Measurements from ENCODE around the gene RELB. TPM values are rescaled to one million over a fixed set of nuclear protein-coding genes. Genes with fewer than 3 reads are reported as not detected.

The RELB gene
- total and polyA plus RNA-seq, 9 of the 15 experiments (the other 6 are each of a cell fraction or from before 2014, with no cell fraction given): 0.15 to 1.1 (median 0.28) TPM; not detected in 2

DNA sequence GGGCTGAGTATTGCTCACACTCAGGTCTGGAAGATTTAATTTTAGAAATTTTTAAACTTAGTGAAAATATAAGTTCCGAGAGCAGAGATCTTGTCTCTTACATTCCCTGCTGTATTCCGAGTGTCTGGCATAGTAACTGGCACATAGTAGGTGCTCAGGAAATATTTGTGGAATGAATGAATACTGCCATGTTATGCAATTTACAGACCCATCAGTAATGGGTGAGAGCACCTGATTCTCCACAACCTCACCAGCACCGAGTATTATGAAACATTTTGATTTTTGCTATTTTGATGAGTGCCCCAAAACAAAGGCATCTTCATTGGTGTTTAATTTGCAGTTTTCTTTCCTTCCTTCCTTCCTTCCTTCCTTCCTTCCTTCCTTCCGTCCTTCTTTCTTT, 21.8 kb downstream of the RELB start:
- no peak for DNase-seq (ENCODE audit: extremely low read depth in 1 of 4, low spot score in 3 of 4)
- intact Hi-C loops (cut with micrococcal nuclease): no loop called here
- Histone ChIP-seq H3K36me3 (ENCODE audit: control insufficient read depth, insufficient read depth, low read length) (no peaks in the 10 kb centered on the region), H3K4me3 (no peak overlapping the region), H3K79me2 (ENCODE audit: control insufficient read depth, insufficient read depth, low read length) (no peaks in the 10 kb centered on the region), H2AFZ (ENCODE audit: low read depth, low read length) (no peak overlapping the region), H3K9ac (ENCODE audit: insufficient read depth in 1 of 2, low read depth in 2 of 2, low read length in 2 of 2) (no peak overlapping the region), H3K9me1 (ENCODE audit: control insufficient read depth, insufficient read depth, low read length) (no peaks in the 10 kb centered on the region), H3K27ac (ENCODE audit: extremely low read depth, low read depth, low read length) (no peak overlapping the region), H3K27me3 (ENCODE audit: control insufficient read depth in 2 of 2, insufficient read depth in 2 of 2, low read length in 2 of 2) (no peaks in the 10 kb centered on the region; a peak in 1 of 5 replicates), H4K20me1 (replicated peaks; ENCODE audit: control insufficient read depth, insufficient read depth, low read length) (no peaks in the 10 kb centered on the region), H3K4me1 (replicated peaks in 1 of 2; ENCODE audit: control insufficient read depth in 2 of 2, insufficient read depth in 2 of 2, low read length in 2 of 2) (peaks cover 0 to 5% of the 10 kb centered on the region in 2 experiments; a peak in 2 of 5 replicates), H3K4me2 (ENCODE audit: insufficient read depth, low read length) (no peak overlapping the region), H3K9me3 (replicated peaks; ENCODE audit: control insufficient read depth, insufficient read depth, low read depth, low read length) (no peaks in the 10 kb centered on the region)
- ChIA-PET POLR2A (no interaction called here), CTCF (ENCODE audit: low intra/inter-chr PET ratio) (no interaction called here)
- whole genome bisulfite sequencing (ENCODE audit: insufficient coverage, low coverage, missing lambda C conversion rate): 62% methylated on average over 3 of the region's 4 CpGs
- BruUV-seq (replicated peaks): no TSS peak
- no peak for ATAC-seq
- TF ChIP-seq ZKSCAN1 (IDR thresholded peaks at IDR 0.05; ENCODE audit: low read depth, low read length): peak; percentile 91
- TF ChIP-seq RBM25 (IDR thresholded peaks at IDR 0.05; ENCODE audit: low read depth, low read length, severe bottlenecking): peak; percentile 97
- no peak for TF ChIP-seq HNRNPUL1 (IDR thresholded peaks at IDR 0.05; ENCODE audit: low read length)
- in situ Hi-C loops (cut with MboI): no loop called here
- FAIRE-seq: peak; percentile 26

- WGBS (ENCODE audit: insufficient coverage, low coverage, missing lambda C conversion rate): 48% methylated on average over 7 of the region's 9 CpGs
- no peak for TF ChIP-seq NFIC (IDR thresholded peaks at IDR 0.05)
- no peak for TF ChIP-seq XRCC4 (IDR thresholded peaks at IDR 0.05; ENCODE audit: extremely low read depth, insufficient read depth, insufficient read length)
- no peak for TF ChIP-seq MTA2 (IDR thresholded peaks at IDR 0.05; ENCODE audit: low read depth)
- no peak for TF ChIP-seq PURB (CRISPR knock-in tag; IDR thresholded peaks at IDR 0.05; ENCODE audit: low read depth)
- no peak for TF ChIP-seq ATF4 (CRISPR knock-in tag; IDR thresholded peaks at IDR 0.05)
- TF ChIP-seq ZNF696 (CRISPR knock-in tag; conservative IDR thresholded peaks at IDR 0.05): no peak
- TF ChIP-seq EP300 (IDR thresholded peaks at IDR 0.05; ENCODE audit: low read length): no peak
- TF ChIP-seq SP2 (IDR thresholded peaks at IDR 0.05; ENCODE audit: extremely low read depth, low read depth, low read length, poor library complexity, severe bottlenecking): no peak
- TF ChIP-seq TCF3 (CRISPR knock-in tag; IDR thresholded peaks at IDR 0.05): no peak
- TF ChIP-seq NFIX (CRISPR knock-in tag; IDR thresholded peaks at IDR 0.05; ENCODE audit: low read depth): no peak
- no peak for TF ChIP-seq CREB1 (IDR thresholded peaks at IDR 0.05)
- no peak for TF ChIP-seq CREB1 (CRISPR knock-in tag; IDR thresholded peaks at IDR 0.05)
- intact Hi-C loops (cut with micrococcal nuclease): no loop called here
- POLR2A ChIA-PET: no interaction called here
- no TSS peak for BruUV-seq (replicated peaks)
- ATAC-seq (no peak), FAIRE-seq (no peak), DNase-seq (ENCODE audit: extremely low read depth in 1 of 4, low spot score in 3 of 4) (no peak)
- no peaks in the 10 kb centered on the region for H4K20me1 ChIP-seq (replicated peaks; ENCODE audit: control insufficient read depth, insufficient read depth, low read length)
- H3K27me3 ChIP-seq (ENCODE audit: control insufficient read depth in 2 of 2, insufficient read depth in 2 of 2, low read length in 2 of 2): no peaks in the 10 kb centered on the region; a peak in 1 of 5 replicates
- H3K79me2 ChIP-seq (ENCODE audit: control insufficient read depth, insufficient read depth, low read length): no peaks in the 10 kb centered on the region
- H2AFZ ChIP-seq (ENCODE audit: low read depth, low read length): no peak overlapping the region
- peak overlapping the region in 1 of 2 experiments; percentile 35; a peak in 1 of 4 replicates for H3K9ac ChIP-seq (ENCODE audit: insufficient read depth in 1 of 2, low read depth in 2 of 2, low read length in 2 of 2)
- H3K9me1 ChIP-seq (ENCODE audit: control insufficient read depth, insufficient read depth, low read length): no peaks in the 10 kb centered on the region
- no peak overlapping the region for H3K4me3 ChIP-seq
- H3K36me3 ChIP-seq (ENCODE audit: control insufficient read depth, insufficient read depth, low read length): no peaks in the 10 kb centered on the region
- H3K4me2 ChIP-seq (ENCODE audit: insufficient read depth, low read length): no peak overlapping the region
- no peak overlapping the region for H3K27ac ChIP-seq (ENCODE audit: extremely low read depth, low read depth, low read length)
- no peaks in the 10 kb centered on the region for H3K9me3 ChIP-seq (replicated peaks; ENCODE audit: control insufficient read depth, insufficient read depth, low read depth, low read length)
- CTCF ChIA-PET (ENCODE audit: low intra/inter-chr PET ratio): no interaction called here
- in situ Hi-C loops (cut with MboI): no loop called here
- H3K4me1 ChIP-seq (replicated peaks in 1 of 2; ENCODE audit: control insufficient read depth in 2 of 2, insufficient read depth in 2 of 2, low read length in 2 of 2): peaks cover 0 to 10% of the 10 kb centered on the region in 2 experiments; a peak in 2 of 5 replicates
Observed at GRCh38 chr19:45025264-45025663, 24.0 kb downstream of the RELB start.

Data from K562 (cell line).